Left lobe of liver (tissue), 2 donors: ENCODE data around the gene OR6N2. TPM values are rescaled to one million over a fixed set of nuclear protein-coding genes. Genes with fewer than 3 reads are reported as not detected.

Experiments used
- ATAC-seq: fragments of 200-7000 bp; cut with Tn5 transposase; one replicate; pipeline ENCODE4 v1.9.1; 2020; ENCODE audit warnings: mild to moderate bottlenecking, moderate library complexity
- DNase-seq: peaks from one replicate; pipeline ENCODE4 v3.0.0-alpha.2; 2020; ENCODE audit warnings: low spot score
- total RNA-seq: library from RNA; stranded (reverse); gene quantifications from one replicate; pipeline ENCODE4 v1.2.1, GENCODE V29; 2021
- donor health status: DM: no; HTN: no; CAD: no; lungs with moderate emphysema.
- donor health status: DM: no; HTN: yes; CAD: no.

The OR6N2 gene, protein sequence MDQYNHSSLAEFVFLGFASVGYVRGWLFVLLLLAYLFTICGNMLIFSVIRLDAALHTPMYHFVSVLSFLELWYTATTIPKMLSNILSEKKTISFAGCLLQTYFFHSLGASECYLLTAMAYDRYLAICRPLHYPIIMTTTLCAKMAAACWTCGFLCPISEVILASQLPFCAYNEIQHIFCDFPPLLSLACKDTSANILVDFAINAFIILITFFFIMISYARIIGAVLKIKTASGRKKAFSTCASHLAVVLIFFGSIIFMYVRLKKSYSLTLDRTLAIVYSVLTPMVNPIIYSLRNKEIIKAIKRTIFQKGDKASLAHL
- total RNA-seq = not detected

- DNase-seq = no peak
- ATAC-seq = no peak
Measured at GRCh38 chr1:158781104-158781503, at the start of gene OR6N2. TSS of gene OR6N2 (minus strand) at chr1:158781204. CDS start at chr1:158777635, 3,569 bp downstream.

DNA sequence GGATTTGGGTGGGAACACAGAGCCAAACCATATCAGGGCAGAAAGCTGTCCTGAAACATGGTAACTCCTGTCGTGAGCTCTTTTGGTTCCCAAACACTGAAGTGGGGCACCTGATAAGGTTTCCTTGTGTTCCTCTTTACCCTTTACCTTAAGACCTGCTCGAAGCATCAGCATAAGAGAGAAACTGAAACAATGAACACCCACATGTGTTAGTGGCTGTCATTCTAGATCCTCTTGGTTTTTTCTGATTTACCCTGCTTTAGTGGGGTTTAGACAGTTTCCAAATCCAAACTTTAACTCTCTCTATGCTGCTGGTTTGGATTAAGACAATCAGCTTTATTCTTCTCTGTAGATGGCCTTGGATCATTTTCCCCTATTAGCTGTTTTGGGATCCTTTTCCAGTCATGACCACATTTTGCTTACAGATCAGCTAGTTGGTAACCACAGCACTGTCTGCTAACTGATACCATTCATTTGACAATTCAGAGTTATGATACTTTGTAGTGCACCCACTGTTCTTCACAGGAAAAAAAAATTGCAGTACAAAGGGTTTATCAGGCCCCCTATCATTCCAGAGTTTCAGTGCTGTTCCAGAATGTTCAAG is 49.2 kb upstream of the OR6N2 start:
- DNase-seq = no peak
- no peak for ATAC-seq

DNA sequence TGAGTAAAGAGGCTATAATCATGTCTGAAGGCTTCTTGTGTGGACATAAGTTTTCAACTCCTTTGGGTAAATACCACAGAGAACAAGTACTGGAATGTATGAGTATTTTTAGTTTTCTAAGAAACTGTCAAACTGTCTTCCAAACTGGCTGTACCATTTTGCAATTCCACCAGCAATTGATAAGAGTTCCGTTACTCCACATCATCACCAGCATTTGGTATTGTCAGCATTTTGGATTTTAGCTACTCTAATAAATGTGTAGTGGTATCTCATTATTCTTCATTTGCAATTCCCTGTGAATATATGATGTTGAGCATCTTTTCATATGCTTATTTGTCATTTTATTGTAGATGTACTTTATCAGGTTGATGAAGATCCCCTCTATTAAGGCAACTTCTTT is 40.7 kb upstream of the OR6N2 start:
- DNase-seq (no peak), ATAC-seq (no peak)

DNA sequence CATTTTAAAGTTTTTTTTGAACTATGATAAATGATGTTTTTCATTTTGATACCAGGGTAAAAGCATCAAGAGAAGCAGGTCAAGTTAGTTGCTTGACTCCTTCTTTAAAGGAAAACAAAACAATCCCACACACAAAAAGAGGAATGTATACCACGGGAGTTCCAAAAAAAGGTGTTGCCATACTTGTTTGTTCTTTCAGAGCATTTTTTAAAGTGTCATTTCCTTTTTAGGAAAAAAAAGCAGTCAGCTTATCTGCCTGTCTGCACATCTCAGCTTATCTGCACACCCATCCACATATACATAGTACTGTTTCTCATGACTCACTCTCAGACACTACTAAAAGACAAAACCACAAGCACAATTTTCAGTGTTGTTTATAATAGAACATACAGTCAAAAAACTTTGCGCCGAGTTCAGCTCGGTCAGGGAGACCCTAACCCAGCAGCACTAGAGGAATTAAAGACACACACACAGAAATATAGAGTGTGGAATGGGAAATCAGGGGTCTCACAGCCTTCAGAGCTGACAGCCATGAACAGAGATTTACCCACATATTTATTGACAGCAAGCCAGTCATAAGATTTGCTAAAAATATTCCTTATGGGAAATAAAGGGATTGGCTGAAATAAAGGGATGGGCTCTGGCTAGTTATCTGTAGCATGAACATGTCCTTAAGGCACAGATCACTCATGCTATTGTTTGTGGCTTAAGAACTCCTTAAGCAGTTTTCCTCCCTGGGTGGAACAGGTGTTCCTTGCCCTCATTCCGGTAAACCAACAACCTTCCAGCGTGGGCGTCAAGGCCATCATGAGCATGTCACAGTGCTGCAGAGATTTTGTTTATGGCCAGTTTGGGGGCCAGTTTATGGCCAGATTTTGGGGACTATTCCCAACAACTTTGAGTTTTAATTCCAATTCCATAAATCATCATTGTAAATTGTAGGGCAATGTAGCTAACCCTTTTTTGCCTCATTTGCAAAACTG is 38.7 kb upstream of the OR6N2 start:
- DNase-seq (no peak), ATAC-seq (no peak)

- DNase-seq (no peak), ATAC-seq (no peak)
Measured at GRCh38 chr1:158818975-158819431, 38.0 kb upstream of the OR6N2 start.

DNA sequence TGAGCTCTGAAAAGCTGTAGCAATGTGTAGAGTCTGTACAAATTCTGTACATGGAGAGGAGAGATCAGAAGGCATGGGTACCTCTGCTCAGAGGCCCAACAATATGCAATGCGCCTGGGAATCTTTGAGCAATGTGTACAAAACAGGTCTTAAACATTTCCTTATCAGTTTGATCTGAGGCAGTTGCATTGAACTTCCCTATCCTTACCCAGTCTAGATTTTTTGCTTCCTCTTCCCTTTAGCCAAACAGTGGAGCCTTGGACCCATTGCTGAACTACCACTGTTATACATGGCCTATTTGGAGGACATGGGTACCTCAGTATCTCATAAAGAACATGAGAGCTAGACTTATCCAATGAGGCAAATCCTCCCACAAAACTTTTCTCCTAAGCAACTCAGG is 37.6 kb upstream of the OR6N2 start:
- DNase-seq (no peak), ATAC-seq (no peak)

GRCh38 chr1:158814970-158815369 is 34.0 kb upstream of the OR6N2 start:
- ATAC-seq (no peak), DNase-seq (no peak)

DNA sequence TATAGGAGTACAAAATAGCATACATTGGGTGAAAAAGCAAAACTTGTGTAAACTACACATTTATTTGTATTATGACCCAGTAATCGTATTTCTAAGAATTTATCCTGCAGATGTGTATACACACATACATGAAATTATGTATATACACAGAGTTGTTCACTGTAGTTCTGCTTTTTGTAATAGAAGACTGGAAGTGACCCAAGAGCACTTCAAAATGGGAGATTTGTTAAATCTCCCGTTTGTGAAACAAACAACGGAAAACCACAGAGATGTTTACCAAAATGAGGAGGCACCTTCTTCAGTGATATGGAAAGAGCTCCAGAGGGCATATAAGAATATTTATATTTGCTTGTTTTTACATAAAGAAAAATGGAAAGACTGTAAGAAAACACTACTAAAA is 32.2 kb upstream of the OR6N2 start:
- DNase-seq = no peak
- no peak for ATAC-seq

GRCh38 chr1:158812336-158812735 is 31.3 kb upstream of the OR6N2 start:
- no peak for DNase-seq
- ATAC-seq = no peak

DNA sequence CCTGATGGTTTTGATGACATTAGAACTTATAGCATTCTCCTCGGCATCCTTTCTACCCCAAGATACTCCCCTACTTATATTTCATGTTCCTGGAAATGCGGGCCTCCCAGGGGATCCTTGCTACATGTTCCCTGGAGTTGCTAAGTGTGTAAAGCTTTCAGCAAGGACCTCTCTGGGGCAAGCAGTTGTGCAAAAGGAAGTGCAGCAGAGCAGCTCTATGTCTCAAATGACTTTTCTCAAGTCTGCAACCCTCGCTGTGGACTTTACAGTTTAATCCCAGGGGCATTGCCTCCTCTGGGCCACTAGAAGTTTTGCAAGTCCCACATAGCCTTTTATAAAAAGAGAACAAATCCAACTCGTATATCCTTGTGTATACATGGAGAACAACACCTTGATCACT is 29.3 kb upstream of the OR6N2 start:
- no peak for ATAC-seq
- DNase-seq = no peak

DNA sequence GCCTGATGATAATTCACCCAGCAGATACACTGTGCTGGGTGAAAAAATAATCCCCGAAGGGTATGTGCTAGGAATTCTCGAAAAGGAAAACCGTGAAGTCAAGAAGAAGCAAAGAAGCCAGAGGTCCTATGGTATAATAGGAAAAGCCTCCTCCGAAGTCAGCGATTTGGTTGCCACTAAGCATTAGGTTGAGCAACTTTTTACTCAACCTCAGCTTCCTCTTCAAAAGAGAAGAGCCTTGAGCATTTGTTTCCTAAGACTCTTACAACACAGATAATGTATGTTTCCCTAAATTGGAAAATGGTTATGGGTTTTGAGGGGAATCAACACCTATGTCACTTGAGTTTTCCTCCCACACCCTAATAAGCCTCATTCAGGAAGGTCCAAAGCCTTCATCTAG is 28.9 kb upstream of the OR6N2 start:
- ATAC-seq (no peak), DNase-seq (no peak)

DNA sequence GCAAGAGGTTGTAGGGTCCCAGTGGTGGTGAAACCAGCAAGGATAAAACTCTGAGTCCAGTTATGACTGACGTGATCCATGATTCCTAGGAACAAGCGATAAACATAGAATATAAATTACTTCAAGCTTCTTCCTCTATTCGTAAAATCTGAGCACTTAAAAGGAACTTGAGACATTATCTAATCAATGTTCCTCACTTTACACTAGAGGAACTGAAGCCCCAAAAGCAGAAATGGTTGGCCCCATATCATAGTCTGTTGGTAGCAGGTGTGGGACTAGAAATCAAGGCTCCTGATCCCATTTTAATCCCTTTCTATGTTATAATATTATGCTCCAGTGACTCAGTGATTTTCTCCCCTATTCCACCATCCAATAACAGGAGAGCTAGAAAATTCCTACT is 28.3 kb upstream of the OR6N2 start:
- no peak for ATAC-seq
- no peak for DNase-seq

- no peak for DNase-seq
- ATAC-seq = no peak
Measured at GRCh38 chr1:158806916-158807536, 26.0 kb upstream of the OR6N2 start.

GRCh38 chr1:158803678-158804077 is 22.7 kb upstream of the OR6N2 start:
- DNase-seq (no peak), ATAC-seq (no peak)

DNA sequence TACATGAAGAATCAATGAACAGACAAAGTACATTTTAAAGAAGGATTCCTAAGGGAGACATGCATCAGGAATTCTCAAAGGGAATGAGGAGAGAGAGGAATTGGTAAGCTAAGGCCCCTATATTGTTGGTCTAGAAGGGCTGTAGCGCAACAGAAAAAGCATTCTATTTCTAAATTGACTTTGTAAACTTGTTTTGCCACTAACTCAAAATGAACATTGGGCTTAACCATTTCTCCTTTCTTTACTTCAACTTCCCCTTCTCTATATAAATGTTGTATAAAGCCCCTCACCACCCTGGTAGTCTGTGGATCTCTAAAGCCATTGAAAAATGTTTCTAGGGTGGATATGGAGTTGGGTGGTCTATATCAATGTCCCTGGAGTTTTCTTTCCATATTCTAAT is 20.4 kb upstream of the OR6N2 start:
- DNase-seq (no peak), ATAC-seq (no peak)

GRCh38 chr1:158800526-158800925 is 19.5 kb upstream of the OR6N2 start:
- no peak for ATAC-seq
- DNase-seq = no peak

GRCh38 chr1:158799689-158800088 is 18.7 kb upstream of the OR6N2 start:
- no peak for ATAC-seq
- DNase-seq = no peak

DNA sequence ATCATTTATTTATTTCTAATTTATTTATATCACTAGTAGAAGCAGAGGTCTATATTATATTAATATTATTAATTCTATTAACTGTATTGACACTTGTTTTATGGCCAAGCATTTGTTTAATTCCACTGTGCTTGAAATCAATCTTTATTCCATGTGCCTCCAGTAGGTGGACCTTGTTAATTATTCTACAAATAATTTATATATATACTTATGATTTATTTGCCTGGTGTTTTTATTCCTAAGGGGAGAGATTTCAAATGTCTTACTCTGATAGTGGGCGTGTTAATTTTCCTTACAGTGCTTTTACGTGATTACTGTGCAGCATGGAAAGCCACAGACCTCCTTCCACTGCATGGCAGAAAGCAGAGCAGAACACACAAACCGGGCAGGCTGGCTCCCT is 17.5 kb upstream of the OR6N2 start:
- ATAC-seq (no peak), DNase-seq (no peak)

GRCh38 chr1:158794247-158794646 is 13.2 kb upstream of the OR6N2 start:
- no peak for DNase-seq
- ATAC-seq = no peak

GRCh38 chr1:158793604-158794003 is 12.6 kb upstream of the OR6N2 start:
- DNase-seq = no peak

More at GRCh38 chr1:158793604-158794003, 12.6 kb upstream of the OR6N2 start:
- no peak for ATAC-seq
